Fibroblast of lung (primary cell): ENCODE data around the gene NXPH4.

Experiments
- CTCF ChIP-seq, 2 donors: IDR thresholded peaks in 1 of 2; conservative IDR thresholded peaks in 1 of 2; 1 replicate in 1 of 2; 2 replicates in 1 of 2; pipeline ENCODE4 v1.5.1; 2011 to 2012; ENCODE audit warnings: low read length in 2 of 2, control low read depth in 1 of 2, inconsistent platforms in 1 of 2, low read depth in 1 of 2, mild to moderate bottlenecking in 1 of 2
- EZH2 ChIP-seq: IDR thresholded peaks from 2 replicates; pipeline ENCODE4 v1.5.1; 2012; ENCODE audit warnings: low read length, control low read depth, mild to moderate bottlenecking; ENCODE audit errors: missing control alignments

- no peak for TF ChIP-seq CTCF (conservative IDR thresholded peaks at IDR 0.05 in 1 of 2, IDR thresholded peaks at IDR 0.05 in 1 of 2; ENCODE audit: low read depth in 1 of 2, low read length in 2 of 2)
- no peak for TF ChIP-seq EZH2
Measured at GRCh38 chr12:57183939-57184725, 32.5 kb upstream of the NXPH4 start.
